ENCODE results near the gene CAP2.

GRCh38 chr6:17497535-17498095, 104.2 kb downstream of the CAP2 start:
- TF ChIP-seq CTCF (IDR thresholded peaks at IDR 0.05) (no peak), POLR2A (IDR thresholded peaks at IDR 0.05) (no peak)

Data from breast epithelium (tissue), 3 donors.